HG03060 (cell line): ENCODE results near the gene AKAP13.
"Not testable (repeated sequence)": the region's sequence is repeated elsewhere in the genome, so short reads cannot be mapped to it uniquely, and the experiment has no call there.

Experiments used
- ATAC-seq: cut with Tn5 transposase; IDR thresholded peaks from one replicate; pipeline ENCODE4 v1.9.1; 2021; ENCODE audit warnings: low read depth, moderate number of reproducible peaks; ENCODE audit not compliant: unreplicated experiment

The AKAP13 gene

GRCh38 chr15:85440451-85440850, 60.0 kb downstream of the AKAP13 start:
- no peak for ATAC-seq

GRCh38 chr15:85441854-85442253, 61.5 kb downstream of the AKAP13 start:
- ATAC-seq, result not testable (repeated sequence)

- peak; percentile 27 for ATAC-seq
Observed at GRCh38 chr15:85443046-85443445, 62.6 kb downstream of the AKAP13 start.

GRCh38 chr15:85443593-85444087, 63.2 kb downstream of the AKAP13 start:
- peak; percentile 51 for ATAC-seq

- no peak for ATAC-seq
Observed at GRCh38 chr15:85444122-85444745, 63.8 kb downstream of the AKAP13 start.

- ATAC-seq, result no peak
Observed at GRCh38 chr15:85445361-85445760, 65.0 kb downstream of the AKAP13 start.

GRCh38 chr15:85451099-85451700, 70.8 kb downstream of the AKAP13 start:
- no peak for ATAC-seq

- ATAC-seq, result no peak
Observed at GRCh38 chr15:85452436-85452835, 72.0 kb downstream of the AKAP13 start.

GRCh38 chr15:85453144-85453872, 72.9 kb downstream of the AKAP13 start:
- ATAC-seq, result no peak

- no peak for ATAC-seq
Observed at GRCh38 chr15:85454403-85454802, 74.0 kb downstream of the AKAP13 start.

GRCh38 chr15:85455891-85456290, 75.5 kb downstream of the AKAP13 start:
- no peak for ATAC-seq

- peak; percentile 38 for ATAC-seq
Observed at GRCh38 chr15:85456798-85457197, 76.4 kb downstream of the AKAP13 start.

GRCh38 chr15:85457392-85457968, 77.1 kb downstream of the AKAP13 start:
- peak; percentile 77 for ATAC-seq

- no peak for ATAC-seq
Observed at GRCh38 chr15:85458764-85459163, 78.4 kb downstream of the AKAP13 start.

- ATAC-seq, result no peak
Observed at GRCh38 chr15:85462029-85462428, 81.6 kb downstream of the AKAP13 start.

GRCh38 chr15:85463276-85463892, 83.0 kb downstream of the AKAP13 start:
- ATAC-seq, result no peak

- no peak for ATAC-seq
Observed at GRCh38 chr15:85463976-85464375, 83.6 kb downstream of the AKAP13 start.

- no peak for ATAC-seq
Observed at GRCh38 chr15:85464471-85464870, 84.1 kb downstream of the AKAP13 start.

- ATAC-seq, result no peak
Observed at GRCh38 chr15:85470563-85471271, 90.3 kb downstream of the AKAP13 start.

GRCh38 chr15:85472349-85472748, 91.9 kb downstream of the AKAP13 start:
- no peak for ATAC-seq
